ENCODE results near the gene RSBN1. TPM values are rescaled to one million over a fixed set of nuclear protein-coding genes. Genes with fewer than 3 reads are reported as not detected.

RSBN1 gene
- total RNA-seq, 6 donors from 2014 or later, result 20.2 to 32.8 (median 23.6) TPM

DNA sequence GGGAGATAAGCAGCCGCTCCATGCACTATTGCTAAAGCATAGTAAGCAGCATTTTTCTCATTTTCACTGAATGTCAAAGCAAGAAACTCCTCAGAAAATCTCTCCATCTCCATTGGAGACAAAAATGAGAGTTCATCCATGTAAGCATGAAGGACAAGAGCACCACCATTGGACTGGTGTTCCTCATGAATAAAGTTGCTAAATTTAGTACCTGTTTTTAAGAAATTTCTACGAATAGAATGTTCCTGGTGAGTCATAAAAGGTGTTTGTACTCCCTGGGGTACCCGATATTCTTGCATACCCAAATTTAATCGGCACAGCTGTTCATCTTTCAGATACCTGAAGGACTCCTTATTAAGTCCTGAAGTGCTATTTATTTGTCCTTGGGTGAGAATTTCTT lies 14.8 kb downstream of the RSBN1 start:
- peaks cover 0 to 31% (median 2%) of the 10 kb centered on the region in 4 donors for H3K36me3 ChIP-seq
- no peaks in the 10 kb centered on the region for H3K27me3 ChIP-seq
- DNase-seq (no peak), ATAC-seq (ENCODE audit: low FRiP score in 2 of 2) (no peak)
- H3K4me1 ChIP-seq, result peaks cover 36 to 45% (median 40%) of the 10 kb centered on the region in 4 donors
- no peaks in the 10 kb centered on the region for H3K9me3 ChIP-seq
- H3K4me3 ChIP-seq, result no peak overlapping the region
- H3K27ac ChIP-seq, result no peak overlapping the region
- 76 to 86% methylated on average over 4 of the region's 4 CpGs for WGBS, 2 donors
- TF ChIP-seq EP300 (IDR thresholded peaks at IDR 0.05), result no peak
- no peak for TF ChIP-seq POLR2A (IDR thresholded peaks at IDR 0.05)
- TF ChIP-seq POLR2AphosphoS5 (IDR thresholded peaks at IDR 0.05), result no peak
- TF ChIP-seq, protein P1, sequence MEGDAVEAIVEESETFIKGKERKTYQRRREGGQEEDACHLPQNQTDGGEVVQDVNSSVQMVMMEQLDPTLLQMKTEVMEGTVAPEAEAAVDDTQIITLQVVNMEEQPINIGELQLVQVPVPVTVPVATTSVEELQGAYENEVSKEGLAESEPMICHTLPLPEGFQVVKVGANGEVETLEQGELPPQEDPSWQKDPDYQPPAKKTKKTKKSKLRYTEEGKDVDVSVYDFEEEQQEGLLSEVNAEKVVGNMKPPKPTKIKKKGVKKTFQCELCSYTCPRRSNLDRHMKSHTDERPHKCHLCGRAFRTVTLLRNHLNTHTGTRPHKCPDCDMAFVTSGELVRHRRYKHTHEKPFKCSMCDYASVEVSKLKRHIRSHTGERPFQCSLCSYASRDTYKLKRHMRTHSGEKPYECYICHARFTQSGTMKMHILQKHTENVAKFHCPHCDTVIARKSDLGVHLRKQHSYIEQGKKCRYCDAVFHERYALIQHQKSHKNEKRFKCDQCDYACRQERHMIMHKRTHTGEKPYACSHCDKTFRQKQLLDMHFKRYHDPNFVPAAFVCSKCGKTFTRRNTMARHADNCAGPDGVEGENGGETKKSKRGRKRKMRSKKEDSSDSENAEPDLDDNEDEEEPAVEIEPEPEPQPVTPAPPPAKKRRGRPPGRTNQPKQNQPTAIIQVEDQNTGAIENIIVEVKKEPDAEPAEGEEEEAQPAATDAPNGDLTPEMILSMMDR (IDR thresholded peaks at IDR 0.05), result no peak

DNA sequence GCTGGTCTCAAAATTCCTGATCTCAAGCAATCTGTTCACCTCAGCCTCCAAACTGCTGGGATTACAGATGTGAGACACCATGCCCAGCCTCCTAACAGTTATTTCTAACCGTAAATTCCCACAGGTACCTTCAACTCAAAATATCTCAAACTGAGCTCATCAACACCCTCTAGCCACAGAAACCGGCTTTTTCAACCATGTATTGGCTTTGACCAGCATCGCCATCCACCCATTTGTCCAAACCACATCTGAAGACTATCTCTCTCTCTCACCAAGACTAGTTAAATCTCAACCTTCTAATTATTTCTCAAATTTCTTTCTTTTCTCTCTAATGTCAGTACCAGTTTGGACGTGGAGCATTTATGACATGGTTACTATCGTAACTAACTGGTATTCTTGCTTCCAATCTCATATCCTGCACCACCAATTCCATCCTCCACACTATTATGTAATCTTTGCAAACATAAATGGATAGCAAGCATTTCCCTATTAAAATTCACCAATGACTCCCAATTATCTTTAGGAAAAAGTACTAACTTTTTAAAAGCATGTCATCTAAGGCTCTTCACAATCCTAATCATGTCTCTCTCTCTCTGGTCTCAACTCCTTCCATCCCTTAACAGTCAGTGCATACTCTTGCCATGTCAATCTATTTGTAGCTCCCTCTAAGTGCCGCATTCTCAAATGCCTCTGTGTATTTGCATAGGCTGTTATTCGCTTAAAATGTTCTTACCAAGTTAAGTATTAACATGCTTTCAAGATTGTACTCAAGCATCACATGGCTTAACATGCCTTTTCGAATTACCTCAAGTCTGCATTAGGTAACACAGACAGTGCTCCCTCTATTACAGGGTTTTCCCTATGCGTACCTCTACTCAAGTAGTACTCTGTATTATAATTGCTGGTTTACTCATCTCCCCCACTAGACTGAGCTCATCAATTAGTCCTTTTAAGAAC lies 18.1 kb downstream of the RSBN1 start:
- Histone ChIP-seq H3K27me3 (no peaks in the 10 kb centered on the region), H3K4me1 (peaks cover 30 to 36% (median 32%) of the 10 kb centered on the region in 4 donors), H3K4me3 (no peak overlapping the region), H3K36me3 (peaks cover 0 to 34% (median 2%) of the 10 kb centered on the region in 4 donors), H3K27ac (peak overlapping the region; percentile 24 to 45 (median 35)), H3K9me3 (no peaks in the 10 kb centered on the region)
- peak; percentile 47 to 93 for ATAC-seq (ENCODE audit: low FRiP score in 2 of 2)
- WGBS, 2 donors, result 80 to 84% methylated on average over 9 of the region's 9 CpGs
- TF ChIP-seq EP300 (IDR thresholded peaks at IDR 0.05), result peak in 1 of 4 donors; percentile 93
- peak in 1 of 2 donors; percentile 67 for TF ChIP-seq POLR2AphosphoS5 (IDR thresholded peaks at IDR 0.05)
- TF ChIP-seq POLR2A (IDR thresholded peaks at IDR 0.05), result no peak
- TF ChIP-seq, protein P1 (IDR thresholded peaks at IDR 0.05), result no peak
- DNase-seq, result peak in 1 of 2 donors; percentile 45

DNA sequence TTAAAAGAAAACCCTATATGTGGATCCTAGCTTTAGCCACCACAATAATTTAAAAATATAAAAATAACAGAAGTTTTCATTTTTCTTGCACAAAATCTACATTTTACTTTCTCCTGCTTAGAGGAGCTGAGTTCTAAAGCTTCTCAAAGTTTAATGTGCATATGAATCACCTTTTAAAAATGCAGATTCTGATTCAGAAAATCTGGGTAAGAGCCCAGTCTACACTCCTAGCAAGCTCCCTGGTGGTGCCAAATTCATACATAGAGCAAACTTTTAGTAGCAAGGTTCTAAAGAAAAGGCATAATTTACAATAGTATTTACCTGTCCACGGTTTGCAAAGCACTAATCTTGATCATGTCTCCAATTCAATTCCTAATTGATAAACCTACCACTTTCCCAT lies 19.3 kb downstream of the RSBN1 start:
- Histone ChIP-seq H3K4me1 (peaks cover 24 to 40% (median 27%) of the 10 kb centered on the region in 4 donors), H3K4me3 (no peak overlapping the region), H3K9me3 (no peaks in the 10 kb centered on the region), H3K27ac (peak overlapping the region in 1 of 4 donors; percentile 37), H3K27me3 (no peaks in the 10 kb centered on the region), H3K36me3 (peaks cover 0 to 34% (median 2%) of the 10 kb centered on the region in 4 donors)
- ATAC-seq (ENCODE audit: low FRiP score in 2 of 2), result no peak
- WGBS, 2 donors, result 89 to 93% methylated on average over 1 of the region's 1 CpG
- TF ChIP-seq, protein P1 (IDR thresholded peaks at IDR 0.05), result no peak
- TF ChIP-seq POLR2A (IDR thresholded peaks at IDR 0.05), result no peak
- no peak for TF ChIP-seq EP300 (IDR thresholded peaks at IDR 0.05)
- TF ChIP-seq POLR2AphosphoS5 (IDR thresholded peaks at IDR 0.05), result no peak
- DNase-seq, result no peak

DNA sequence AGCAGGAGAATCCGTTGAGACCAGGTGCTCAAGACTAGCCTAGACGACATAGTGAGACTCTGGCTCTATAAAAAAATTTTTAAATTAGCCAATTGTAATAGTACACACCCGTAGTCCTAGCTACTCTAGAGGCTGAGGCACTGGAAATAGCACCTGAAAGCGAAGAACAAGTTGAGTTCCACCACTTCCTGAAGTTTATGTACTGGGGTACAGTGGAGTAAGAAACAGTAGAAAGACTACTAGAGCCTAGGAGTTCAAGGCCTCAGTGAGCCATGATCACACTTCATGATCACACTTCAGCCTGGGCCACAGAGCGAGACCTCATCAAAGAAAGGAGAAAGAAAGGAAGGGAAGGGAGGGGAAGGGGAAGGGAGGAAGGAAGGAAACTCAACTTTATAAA lies 19.8 kb downstream of the RSBN1 start:
- Histone ChIP-seq H3K9me3 (no peaks in the 10 kb centered on the region), H3K27ac (peak overlapping the region in 1 of 4 donors; percentile 37), H3K4me3 (no peak overlapping the region), H3K36me3 (peaks cover 0 to 30% (median under 1%) of the 10 kb centered on the region in 4 donors), H3K4me1 (peaks cover 19 to 37% (median 27%) of the 10 kb centered on the region in 4 donors), H3K27me3 (no peaks in the 10 kb centered on the region)
- WGBS, 2 donors, result 66 to 82% methylated on average over 5 of the region's 5 CpGs
- ATAC-seq (ENCODE audit: low FRiP score in 2 of 2) (no peak), DNase-seq (no peak)
- TF ChIP-seq POLR2A (IDR thresholded peaks at IDR 0.05), result no peak
- TF ChIP-seq, protein P1 (IDR thresholded peaks at IDR 0.05), result no peak
- no peak for TF ChIP-seq POLR2AphosphoS5 (IDR thresholded peaks at IDR 0.05)
- TF ChIP-seq EP300 (IDR thresholded peaks at IDR 0.05), result no peak

Data from upper lobe of left lung (tissue), 6 donors.